ENCODE results near the gene GNPDA1.

GRCh38 chr5:141966275-141966962 lies 46.4 kb downstream of the GNPDA1 start:
- TF ChIP-seq POLR2A (IDR thresholded peaks at IDR 0.05) (no peak), CTCF (IDR thresholded peaks at IDR 0.05) (no peak)
